Stimulated activated naive CD4-positive, alpha-beta T cell treated with Interleukin-2 at 50 U/mL for 16 hours (primary cell): ENCODE measurements around the gene CDHR5.
"Not testable (repeated sequence)": the region's sequence is repeated elsewhere in the genome, so short reads cannot be mapped to it uniquely, and the experiment has no call there.

Experiments
- DNase-seq: peaks from one replicate; lab custom pipeline; 2025; lab: John Stamatoyannopoulos, UW

CDHR5 gene

GRCh38 chr11:586376-587316 is 38.1 kb downstream of the CDHR5 start:
- DNase-seq, result no peak

- DNase-seq, result no peak
Observed at GRCh38 chr11:584287-584686, 40.5 kb downstream of the CDHR5 start.

GRCh38 chr11:581752-582151 is 43.0 kb downstream of the CDHR5 start:
- DNase-seq, result no peak

GRCh38 chr11:581342-581741 is 43.4 kb downstream of the CDHR5 start:
- DNase-seq, result no peak

GRCh38 chr11:579830-580601 is 44.7 kb downstream of the CDHR5 start:
- DNase-seq, result no peak

- no peak for DNase-seq
Observed at GRCh38 chr11:578276-579035, 46.3 kb downstream of the CDHR5 start.

GRCh38 chr11:577611-577894 is 47.2 kb downstream of the CDHR5 start:
- no peak for DNase-seq

- no peak for DNase-seq
Observed at GRCh38 chr11:576811-577610, 47.7 kb downstream of the CDHR5 start.

GRCh38 chr11:575996-576768 is 48.6 kb downstream of the CDHR5 start, which contains the start of gene PHRF1:
PHRF1 (plus strand) TSS chr11:576470; CDS start chr11:581513, 5,043 bp downstream.
- peak; percentile 94 for DNase-seq

GRCh38 chr11:575313-575995 is 49.3 kb downstream of the CDHR5 start:
- no peak for DNase-seq

GRCh38 chr11:574632-575312 is 50.0 kb downstream of the CDHR5 start:
- no peak for DNase-seq

- not testable (repeated sequence) for DNase-seq
Observed at GRCh38 chr11:574031-574570, 50.7 kb downstream of the CDHR5 start.

- DNase-seq, result no peak
Observed at GRCh38 chr11:573146-573759, 51.5 kb downstream of the CDHR5 start.

- no peak for DNase-seq
Observed at GRCh38 chr11:571802-572185, 53.0 kb downstream of the CDHR5 start.

GRCh38 chr11:569158-569885 is 55.4 kb downstream of the CDHR5 start:
- DNase-seq, result no peak

- peak; percentile 88 for DNase-seq
Observed at GRCh38 chr11:568306-569157, 56.2 kb downstream of the CDHR5 start.

GRCh38 chr11:567629-568292 is 57.0 kb downstream of the CDHR5 start:
- DNase-seq, result no peak
